Tibial nerve (tissue), 4 donors: Measurements from ENCODE around the gene RUNX2. TPM values are rescaled to one million over a fixed set of nuclear protein-coding genes. Genes with fewer than 3 reads are reported as not detected.

Experiments used
- DNase-seq, 2 donors: peaks; one replicate each; pipeline ENCODE4 v3.0.0-alpha.2; 2019; ENCODE audit warnings: low spot score in 2 of 2
- H3K27ac ChIP-seq, 4 donors: fragments of 200-600 bp; sonication (generic) in 3 of 4; one replicate each; pipeline ENCODE4 v1.5.1; 2017 to 2019; ENCODE audit warnings: mild to moderate bottlenecking in 1 of 4
- H3K27me3 ChIP-seq, 2 donors: fragments of 200-600 bp; sonication (generic) in 1 of 2; one replicate each; pipeline versions ENCODE4 v1.5.1 to v1.6.0; 2017 to 2019
- H3K36me3 ChIP-seq, 3 donors: fragments of 200-600 bp; sonication (generic); one replicate each; pipeline ENCODE4 v1.5.1; 2018 to 2019
- H3K4me1 ChIP-seq, 4 donors: fragments of 200-600 bp; sonication (generic) in 3 of 4; one replicate each; pipeline ENCODE4 v1.5.1; 2017 to 2019
- H3K4me3 ChIP-seq, 4 donors: fragments of 200-600 bp; sonication (generic) in 3 of 4; one replicate each; pipeline ENCODE4 v1.5.1; 2017 to 2019; ENCODE audit warnings: mild to moderate bottlenecking in 1 of 4, moderate library complexity in 1 of 4
- H3K9me3 ChIP-seq, 4 donors: fragments of 200-600 bp; sonication (generic) in 3 of 4; one replicate each; pipeline ENCODE4 v1.5.1; 2017 to 2019
- EP300 ChIP-seq, 2 donors: sonication (generic); formaldehyde crosslinking; IDR thresholded peaks; one replicate each; pipeline ENCODE4 v1.6.1; 2017; ENCODE audit warnings: antibody characterized with exemption in 2 of 2, mild to moderate bottlenecking in 1 of 2
- POLR2A ChIP-seq, 2 donors: fragments of 450-650 bp; IDR thresholded peaks; one replicate each; pipeline ENCODE4 v1.6.1; 2017; ENCODE audit warnings: antibody characterized with exemption in 2 of 2, mild to moderate bottlenecking in 2 of 2, moderate library complexity in 2 of 2
- WGBS, 2 donors: methylation state at CpG; one replicate each; pipeline ENCODE4 v1.1.5; 2018; 5-methylcytosine and 5-hydroxymethylcytosine counted together
- total RNA-seq, 4 donors: library from RNA; depleted of rRNA; stranded (reverse); fragments of >200 nt; gene quantifications; one replicate each; pipeline ENCODE4 v1.1.0, GENCODE V29; 2016
- TF ChIP-seq, protein P1 (sequence below), 5 experiments: fragments of 200-600 bp in 3 of 5; fragments of 450-650 bp in 2 of 5; sonication (generic) in 3 of 5; IDR thresholded peaks; one replicate each; pipeline ENCODE4 v1.5.1; 2016 to 2019; ENCODE audit warnings: antibody characterized with exemption in 5 of 5, mild to moderate bottlenecking in 3 of 5, moderate library complexity in 2 of 5

RUNX2 gene
- total RNA-seq, 4 donors from 2014 or later: 6.3 to 12.3 (median 7.8) TPM

DNA sequence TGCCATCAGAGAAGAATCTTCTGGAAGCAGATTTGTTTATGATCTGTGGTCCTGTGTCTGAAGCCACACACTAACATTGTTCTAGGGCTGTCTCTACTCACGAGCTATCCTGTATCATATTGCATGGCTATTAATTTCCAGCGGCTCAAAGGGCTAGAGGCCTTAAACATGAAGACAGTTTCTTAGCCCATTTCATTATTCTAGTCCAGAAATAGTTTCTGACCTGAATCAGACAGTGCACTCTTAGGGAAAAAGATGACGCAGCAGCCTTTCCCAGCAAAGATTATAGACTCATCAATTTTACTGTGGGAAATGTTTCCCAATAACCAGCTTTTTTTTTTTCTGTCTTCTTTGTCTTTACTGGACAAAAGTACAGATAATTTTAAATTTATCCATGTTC, 154.9 kb downstream of the RUNX2 start:
- no peaks in the 10 kb centered on the region for H3K27me3 ChIP-seq
- DNase-seq: peak in 1 of 2 donors; percentile 34
- peak overlapping the region in 3 of 4 donors; percentile 23 to 67 (median 36) for H3K27ac ChIP-seq
- H3K4me1 ChIP-seq: peaks cover 0 to 54% (median 8%) of the 10 kb centered on the region in 4 donors
- TF ChIP-seq, protein P1, sequence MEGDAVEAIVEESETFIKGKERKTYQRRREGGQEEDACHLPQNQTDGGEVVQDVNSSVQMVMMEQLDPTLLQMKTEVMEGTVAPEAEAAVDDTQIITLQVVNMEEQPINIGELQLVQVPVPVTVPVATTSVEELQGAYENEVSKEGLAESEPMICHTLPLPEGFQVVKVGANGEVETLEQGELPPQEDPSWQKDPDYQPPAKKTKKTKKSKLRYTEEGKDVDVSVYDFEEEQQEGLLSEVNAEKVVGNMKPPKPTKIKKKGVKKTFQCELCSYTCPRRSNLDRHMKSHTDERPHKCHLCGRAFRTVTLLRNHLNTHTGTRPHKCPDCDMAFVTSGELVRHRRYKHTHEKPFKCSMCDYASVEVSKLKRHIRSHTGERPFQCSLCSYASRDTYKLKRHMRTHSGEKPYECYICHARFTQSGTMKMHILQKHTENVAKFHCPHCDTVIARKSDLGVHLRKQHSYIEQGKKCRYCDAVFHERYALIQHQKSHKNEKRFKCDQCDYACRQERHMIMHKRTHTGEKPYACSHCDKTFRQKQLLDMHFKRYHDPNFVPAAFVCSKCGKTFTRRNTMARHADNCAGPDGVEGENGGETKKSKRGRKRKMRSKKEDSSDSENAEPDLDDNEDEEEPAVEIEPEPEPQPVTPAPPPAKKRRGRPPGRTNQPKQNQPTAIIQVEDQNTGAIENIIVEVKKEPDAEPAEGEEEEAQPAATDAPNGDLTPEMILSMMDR (IDR thresholded peaks at IDR 0.05): no peak
- peak in 1 of 2 donors; percentile 44 for TF ChIP-seq EP300 (IDR thresholded peaks at IDR 0.05)
- H3K4me3 ChIP-seq: no peak overlapping the region
- WGBS, 2 donors: 45 to 60% methylated on average over 3 of the region's 3 CpGs
- H3K36me3 ChIP-seq: no peaks in the 10 kb centered on the region
- no peaks in the 10 kb centered on the region for H3K9me3 ChIP-seq

DNA sequence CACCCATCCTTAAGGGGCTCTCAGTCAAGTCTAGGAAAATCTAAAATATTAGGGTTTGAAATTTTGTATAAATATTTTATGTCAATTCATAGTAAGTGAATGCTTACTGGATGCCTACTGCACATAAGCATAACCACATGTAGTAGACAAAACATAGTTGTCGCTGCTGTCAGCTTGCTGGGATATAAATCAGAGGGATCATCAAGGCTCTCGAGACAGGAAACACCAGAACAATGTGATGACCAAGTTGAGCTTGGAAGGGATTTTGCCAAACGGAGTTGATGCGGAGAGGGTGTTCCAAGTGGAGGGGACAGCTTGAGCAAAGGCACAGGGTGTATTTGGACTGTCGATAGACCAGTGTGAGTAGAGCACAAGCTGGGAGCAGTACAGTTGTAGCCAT, 155.4 kb downstream of the RUNX2 start:
- H3K4me3 ChIP-seq: no peak overlapping the region
- no peaks in the 10 kb centered on the region for H3K9me3 ChIP-seq
- peaks cover 0 to 52% (median 8%) of the 10 kb centered on the region in 4 donors for H3K4me1 ChIP-seq
- no peaks in the 10 kb centered on the region for H3K36me3 ChIP-seq
- 88 to 93% methylated on average over 5 of the region's 5 CpGs for WGBS, 2 donors
- H3K27me3 ChIP-seq: no peaks in the 10 kb centered on the region
- DNase-seq: no peak
- peak overlapping the region in 2 of 4 donors; percentile 30 to 67 for H3K27ac ChIP-seq
- TF ChIP-seq, protein P1 (IDR thresholded peaks at IDR 0.05): no peak
- no peak for TF ChIP-seq EP300 (IDR thresholded peaks at IDR 0.05)
- TF ChIP-seq POLR2A (IDR thresholded peaks at IDR 0.05): no peak

DNA sequence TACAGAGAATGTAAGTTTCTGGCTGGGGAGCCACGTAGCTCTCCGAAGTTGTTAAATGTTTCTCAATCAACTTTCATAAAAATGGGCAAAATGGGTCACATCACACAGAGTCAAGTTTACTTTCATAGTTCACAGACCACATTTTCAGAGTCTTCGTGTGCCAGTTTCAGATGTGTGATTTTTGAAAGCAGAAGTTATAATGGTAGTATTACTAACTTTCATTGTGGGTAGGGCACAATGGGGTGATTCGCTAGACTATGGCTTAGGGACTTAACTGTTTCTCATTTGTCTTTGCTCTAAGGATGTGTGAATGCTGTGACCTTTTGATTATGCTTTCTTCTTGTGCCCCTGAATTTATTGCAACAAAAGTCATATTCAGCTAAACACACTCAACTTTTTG, 158.6 kb downstream of the RUNX2 start:
- H3K9me3 ChIP-seq: no peaks in the 10 kb centered on the region
- WGBS, 2 donors: 45 to 56% methylated on average over 4 of the region's 4 CpGs
- no peak overlapping the region for H3K4me3 ChIP-seq
- peak overlapping the region in 1 of 4 donors; percentile 40 for H3K27ac ChIP-seq
- H3K27me3 ChIP-seq: no peaks in the 10 kb centered on the region
- peaks cover 0 to 31% (median 0%) of the 10 kb centered on the region in 4 donors for H3K4me1 ChIP-seq
- no peak for DNase-seq
- no peaks in the 10 kb centered on the region for H3K36me3 ChIP-seq
- TF ChIP-seq EP300 (IDR thresholded peaks at IDR 0.05) (no peak), POLR2A (IDR thresholded peaks at IDR 0.05) (no peak)
- TF ChIP-seq, protein P1 (IDR thresholded peaks at IDR 0.05): no peak

DNA sequence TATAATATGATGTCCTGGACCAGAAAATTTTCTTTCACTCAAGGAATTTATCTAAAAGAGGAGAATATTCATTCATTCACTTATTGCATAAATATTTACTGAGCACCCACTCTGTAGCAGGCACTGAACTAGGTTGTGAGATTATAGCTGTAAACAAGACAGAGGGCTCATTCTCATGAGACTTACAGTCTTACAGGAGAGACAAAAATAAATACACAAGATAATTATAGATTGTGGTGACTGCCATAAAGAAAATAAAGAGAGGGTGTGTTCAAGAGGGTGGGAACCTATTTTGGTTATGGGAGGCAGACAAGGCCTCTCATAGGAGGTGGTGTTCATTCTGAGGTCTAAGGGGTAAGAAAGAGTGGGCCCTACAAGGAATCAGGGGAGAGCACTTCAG, 159.5 kb downstream of the RUNX2 start:
- TF ChIP-seq POLR2A (IDR thresholded peaks at IDR 0.05) (no peak), EP300 (IDR thresholded peaks at IDR 0.05) (no peak)
- TF ChIP-seq, protein P1 (IDR thresholded peaks at IDR 0.05): no peak
- no peaks in the 10 kb centered on the region for H3K9me3 ChIP-seq

DNA sequence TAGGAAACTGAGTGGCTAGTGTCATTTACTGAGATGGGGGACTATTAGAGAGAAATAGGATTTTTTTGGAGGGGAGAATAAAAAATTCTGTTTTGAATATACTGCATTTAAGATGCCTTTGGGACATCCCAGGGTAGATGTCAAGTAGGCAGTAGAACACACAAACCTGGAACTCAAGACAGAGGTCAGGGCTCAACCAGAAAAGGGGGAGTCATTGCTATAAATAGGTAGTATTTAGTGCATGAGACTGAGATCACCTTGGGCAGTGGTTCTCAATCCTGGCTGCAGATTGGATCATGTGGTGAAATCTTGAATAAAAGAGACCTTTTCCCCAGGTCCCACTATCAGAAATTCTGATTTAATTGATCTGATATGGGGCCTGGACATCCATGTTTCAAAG, 160.1 kb downstream of the RUNX2 start:
- Histone ChIP-seq H3K9me3 (no peaks in the 10 kb centered on the region), H3K27me3 (no peaks in the 10 kb centered on the region), H3K27ac (no peak overlapping the region), H3K4me1 (peaks cover 0 to 16% (median 0%) of the 10 kb centered on the region in 4 donors), H3K36me3 (peaks cover 0 to 5% (median 0%) of the 10 kb centered on the region in 3 donors), H3K4me3 (no peak overlapping the region)
- DNase-seq: no peak
- TF ChIP-seq, protein P1 (IDR thresholded peaks at IDR 0.05): no peak
- TF ChIP-seq POLR2A (IDR thresholded peaks at IDR 0.05): no peak
- TF ChIP-seq EP300 (IDR thresholded peaks at IDR 0.05): no peak

More for the DNA sequence above, 159.5 kb downstream of the RUNX2 start:
- no peaks in the 10 kb centered on the region for H3K27me3 ChIP-seq
- peaks cover 0 to 5% (median 0%) of the 10 kb centered on the region in 3 donors for H3K36me3 ChIP-seq
- peaks cover 0 to 23% (median 0%) of the 10 kb centered on the region in 4 donors for H3K4me1 ChIP-seq
- H3K4me3 ChIP-seq: no peak overlapping the region
- peak overlapping the region in 1 of 4 donors; percentile 40 for H3K27ac ChIP-seq
- no peak for DNase-seq
